ENCODE data around the gene GALNT12. TPM values are rescaled to one million over a fixed set of nuclear protein-coding genes. Genes with fewer than 3 reads are reported as not detected.

The GALNT12 gene
- total RNA-seq, 1 donor from 2014 or later = 2.6 TPM

- DNase-seq (ENCODE audit: low read depth) = peak; percentile 96
- TF ChIP-seq, protein P1, sequence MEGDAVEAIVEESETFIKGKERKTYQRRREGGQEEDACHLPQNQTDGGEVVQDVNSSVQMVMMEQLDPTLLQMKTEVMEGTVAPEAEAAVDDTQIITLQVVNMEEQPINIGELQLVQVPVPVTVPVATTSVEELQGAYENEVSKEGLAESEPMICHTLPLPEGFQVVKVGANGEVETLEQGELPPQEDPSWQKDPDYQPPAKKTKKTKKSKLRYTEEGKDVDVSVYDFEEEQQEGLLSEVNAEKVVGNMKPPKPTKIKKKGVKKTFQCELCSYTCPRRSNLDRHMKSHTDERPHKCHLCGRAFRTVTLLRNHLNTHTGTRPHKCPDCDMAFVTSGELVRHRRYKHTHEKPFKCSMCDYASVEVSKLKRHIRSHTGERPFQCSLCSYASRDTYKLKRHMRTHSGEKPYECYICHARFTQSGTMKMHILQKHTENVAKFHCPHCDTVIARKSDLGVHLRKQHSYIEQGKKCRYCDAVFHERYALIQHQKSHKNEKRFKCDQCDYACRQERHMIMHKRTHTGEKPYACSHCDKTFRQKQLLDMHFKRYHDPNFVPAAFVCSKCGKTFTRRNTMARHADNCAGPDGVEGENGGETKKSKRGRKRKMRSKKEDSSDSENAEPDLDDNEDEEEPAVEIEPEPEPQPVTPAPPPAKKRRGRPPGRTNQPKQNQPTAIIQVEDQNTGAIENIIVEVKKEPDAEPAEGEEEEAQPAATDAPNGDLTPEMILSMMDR (IDR thresholded peaks at IDR 0.05; ENCODE audit: insufficient read depth, low read length, severe bottlenecking) = peak; percentile 96
- peak; percentile 86 for FAIRE-seq
- H3K36me3 ChIP-seq (ENCODE audit: control insufficient read depth, insufficient read depth, low read length) = peaks cover 10% of the 10 kb centered on the region
- H3K27me3 ChIP-seq (ENCODE audit: control insufficient read depth, insufficient read depth, low read length) = no peaks in the 10 kb centered on the region
- no peak overlapping the region for H3K4me3 ChIP-seq (ENCODE audit: low read depth, low read length)
These were observed 16.4 kb upstream of the GALNT12 start for GRCh38 chr9:98790842-98791607.

GRCh38 chr9:98791608-98792490, 15.6 kb upstream of the GALNT12 start:
- TF ChIP-seq, protein P1 (IDR thresholded peaks at IDR 0.05; ENCODE audit: insufficient read depth, low read length, severe bottlenecking) = no peak
- DNase-seq (ENCODE audit: low read depth) (no peak), FAIRE-seq (no peak)

DNA sequence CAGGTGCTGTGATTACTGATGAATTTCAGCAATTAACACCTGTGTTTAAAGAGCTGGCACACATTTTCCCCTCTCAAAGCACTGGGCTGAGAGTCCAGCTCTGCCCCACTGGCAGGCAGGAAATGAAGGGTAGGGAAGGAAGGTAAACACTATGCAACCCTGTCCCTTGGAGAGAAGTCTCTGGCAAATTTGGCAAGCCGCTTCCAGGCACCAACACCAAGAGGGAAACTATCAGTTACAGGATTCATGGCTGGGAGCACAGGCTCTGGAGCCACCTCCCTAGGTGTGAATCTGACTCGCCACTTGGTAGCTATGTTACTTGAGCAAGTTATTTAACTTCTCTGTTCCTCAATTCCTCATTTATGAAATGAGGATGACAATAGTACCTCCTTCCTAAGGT, 14.4 kb upstream of the GALNT12 start:
- Histone ChIP-seq H3K4me3 (ENCODE audit: low read depth, low read length) (no peak overlapping the region), H3K27me3 (ENCODE audit: control insufficient read depth, insufficient read depth, low read length) (no peaks in the 10 kb centered on the region), H3K36me3 (ENCODE audit: control insufficient read depth, insufficient read depth, low read length) (peaks cover 8% of the 10 kb centered on the region)
- TF ChIP-seq, protein P1 (IDR thresholded peaks at IDR 0.05; ENCODE audit: insufficient read depth, low read length, severe bottlenecking) = no peak
- DNase-seq (ENCODE audit: low read depth) (no peak), FAIRE-seq (no peak)

More at GRCh38 chr9:98791608-98792490, 15.6 kb upstream of the GALNT12 start:
- H3K27me3 ChIP-seq (ENCODE audit: control insufficient read depth, insufficient read depth, low read length) = no peaks in the 10 kb centered on the region
- H3K36me3 ChIP-seq (ENCODE audit: control insufficient read depth, insufficient read depth, low read length) = peaks cover 10% of the 10 kb centered on the region
- H3K4me3 ChIP-seq (ENCODE audit: low read depth, low read length) = no peak overlapping the region

- TF ChIP-seq, protein P1 (IDR thresholded peaks at IDR 0.05; ENCODE audit: insufficient read depth, low read length, severe bottlenecking) = no peak
- FAIRE-seq = no peak
- H3K4me3 ChIP-seq (ENCODE audit: low read depth, low read length) = no peak overlapping the region
- no peaks in the 10 kb centered on the region for H3K27me3 ChIP-seq (ENCODE audit: control insufficient read depth, insufficient read depth, low read length)
- no peak for DNase-seq (ENCODE audit: low read depth)
- peaks cover 4% of the 10 kb centered on the region for H3K36me3 ChIP-seq (ENCODE audit: control insufficient read depth, insufficient read depth, low read length)
These were observed 12.7 kb upstream of the GALNT12 start for GRCh38 chr9:98794802-98795201.

DNA sequence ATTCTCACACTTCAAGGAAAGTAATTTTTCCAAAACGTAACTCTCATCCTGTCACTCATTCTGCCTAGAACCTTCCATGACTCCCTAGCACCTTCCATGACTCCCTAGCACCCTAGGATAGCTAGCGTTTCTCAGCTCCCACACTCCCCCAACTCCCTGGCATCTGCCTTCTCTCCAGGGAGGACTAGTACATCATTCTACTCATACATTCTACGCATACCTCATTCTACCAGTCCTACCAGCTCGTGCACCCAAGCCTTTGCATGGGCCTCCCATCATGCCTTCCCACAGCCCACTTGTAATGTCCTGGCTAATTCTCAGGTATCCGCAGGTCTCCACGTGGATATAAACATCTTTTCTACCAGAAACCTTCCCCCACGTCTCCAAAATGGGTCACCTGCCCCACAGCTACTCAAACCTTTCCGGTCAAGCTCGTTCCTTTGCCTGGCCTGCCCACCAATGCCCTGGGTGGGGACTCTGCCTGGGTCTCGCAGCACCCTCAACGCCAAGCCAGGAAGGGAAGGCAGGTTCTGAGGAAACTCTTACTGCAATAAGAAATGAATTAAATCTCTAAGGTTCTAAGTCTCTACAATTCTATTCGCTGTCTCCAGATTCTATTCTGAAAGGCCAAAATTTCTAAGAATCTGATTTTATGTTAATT, 12.0 kb upstream of the GALNT12 start:
- FAIRE-seq = no peak
- H3K4me3 ChIP-seq (ENCODE audit: low read depth, low read length) = peak overlapping the region; percentile 51
- no peak for DNase-seq (ENCODE audit: low read depth)

More for the DNA sequence above, 12.0 kb upstream of the GALNT12 start:
- no peaks in the 10 kb centered on the region for H3K36me3 ChIP-seq (ENCODE audit: control insufficient read depth, insufficient read depth, low read length)
- TF ChIP-seq, protein P1 (IDR thresholded peaks at IDR 0.05; ENCODE audit: insufficient read depth, low read length, severe bottlenecking) = no peak
- H3K27me3 ChIP-seq (ENCODE audit: control insufficient read depth, insufficient read depth, low read length) = no peaks in the 10 kb centered on the region
